ENCODE measurements around the gene SPDYE2. TPM values are rescaled to one million over a fixed set of nuclear protein-coding genes. Genes with fewer than 3 reads are reported as not detected.
"Not testable (repeated sequence)": the region's sequence is repeated elsewhere in the genome, so short reads cannot be mapped to it uniquely, and the experiment has no call there.

Gene SPDYE2
- not detected for total RNA-seq

- POLR2A ChIA-PET, CTCF ChIA-PET: not testable (repeated sequence)
These were observed at the start of gene SPDYE2 for GRCh38 chr7:102550808-102551422. TSS of gene SPDYE2 (plus strand) at chr7:102551226. CDS start at chr7:102553256, 2,030 bp downstream.

GRCh38 chr7:102503141-102503540, 47.9 kb upstream of the SPDYE2 start:
- intact Hi-C loops (cut with micrococcal nuclease); H3K9me3 Mint-ChIP-seq; ATAC-seq; DNase-seq; H3K27me3 Mint-ChIP-seq; H3K27ac Mint-ChIP-seq; POLR2A ChIA-PET; CTCF ChIA-PET; H3K4me1 Mint-ChIP-seq (ENCODE audit: low read depth); H3K4me3 Mint-ChIP-seq; H3K36me3 Mint-ChIP-seq (ENCODE audit: low read depth): not testable (repeated sequence)

More at GRCh38 chr7:102550808-102551422, at the start of gene SPDYE2:
- H3K4me1 Mint-ChIP-seq (ENCODE audit: low read depth); H3K36me3 Mint-ChIP-seq (ENCODE audit: low read depth); DNase-seq; H3K9me3 Mint-ChIP-seq; H3K4me3 Mint-ChIP-seq; intact Hi-C loops (cut with micrococcal nuclease); H3K27me3 Mint-ChIP-seq; H3K27ac Mint-ChIP-seq; ATAC-seq: not testable (repeated sequence)

GRCh38 chr7:102505298-102506185, 45.5 kb upstream of the SPDYE2 start:
- H3K9me3 Mint-ChIP-seq, ATAC-seq, CTCF ChIA-PET: not testable (repeated sequence)

GRCh38 chr7:102507410-102508088, 43.5 kb upstream of the SPDYE2 start:
- H3K4me3 Mint-ChIP-seq; CTCF ChIA-PET; H3K27me3 Mint-ChIP-seq; POLR2A ChIA-PET; H3K36me3 Mint-ChIP-seq (ENCODE audit: low read depth); H3K27ac Mint-ChIP-seq; H3K9me3 Mint-ChIP-seq; intact Hi-C loops (cut with micrococcal nuclease); H3K4me1 Mint-ChIP-seq (ENCODE audit: low read depth); ATAC-seq: not testable (repeated sequence)
- peak; percentile 6 for DNase-seq

More at GRCh38 chr7:102505298-102506185, 45.5 kb upstream of the SPDYE2 start:
- peak; percentile 1 for DNase-seq
- H3K27ac Mint-ChIP-seq; POLR2A ChIA-PET; H3K36me3 Mint-ChIP-seq (ENCODE audit: low read depth); H3K4me3 Mint-ChIP-seq; H3K4me1 Mint-ChIP-seq (ENCODE audit: low read depth); H3K27me3 Mint-ChIP-seq; intact Hi-C loops (cut with micrococcal nuclease): not testable (repeated sequence)

- H3K36me3 Mint-ChIP-seq (ENCODE audit: low read depth); H3K9me3 Mint-ChIP-seq; H3K27ac Mint-ChIP-seq; intact Hi-C loops (cut with micrococcal nuclease); POLR2A ChIA-PET; H3K4me1 Mint-ChIP-seq (ENCODE audit: low read depth); CTCF ChIA-PET; ATAC-seq; H3K4me3 Mint-ChIP-seq; H3K27me3 Mint-ChIP-seq: not testable (repeated sequence)
- DNase-seq = peak; percentile 2
These were observed 40.5 kb upstream of the SPDYE2 start for GRCh38 chr7:102510575-102510974.

GRCh38 chr7:102511860-102512522, 39.0 kb upstream of the SPDYE2 start:
- H3K9me3 Mint-ChIP-seq; H3K27ac Mint-ChIP-seq; H3K36me3 Mint-ChIP-seq (ENCODE audit: low read depth); POLR2A ChIA-PET; intact Hi-C loops (cut with micrococcal nuclease); H3K4me3 Mint-ChIP-seq; H3K27me3 Mint-ChIP-seq; CTCF ChIA-PET; H3K4me1 Mint-ChIP-seq (ENCODE audit: low read depth); DNase-seq: not testable (repeated sequence)
- ATAC-seq = peak; percentile 75

- H3K36me3 Mint-ChIP-seq (ENCODE audit: low read depth); POLR2A ChIA-PET; H3K4me3 Mint-ChIP-seq; H3K9me3 Mint-ChIP-seq; CTCF ChIA-PET; H3K27me3 Mint-ChIP-seq; H3K27ac Mint-ChIP-seq; H3K4me1 Mint-ChIP-seq (ENCODE audit: low read depth); ATAC-seq; intact Hi-C loops (cut with micrococcal nuclease): not testable (repeated sequence)
- DNase-seq = peak; percentile 14
These were observed 38.3 kb upstream of the SPDYE2 start for GRCh38 chr7:102512642-102513221.

- DNase-seq = peak; percentile 24
- POLR2A ChIA-PET = not testable (repeated sequence)
These were observed 35.9 kb upstream of the SPDYE2 start for GRCh38 chr7:102514881-102515721.

GRCh38 chr7:102515889-102516288, 35.1 kb upstream of the SPDYE2 start:
- DNase-seq; ATAC-seq; H3K4me3 Mint-ChIP-seq; H3K27ac Mint-ChIP-seq; H3K9me3 Mint-ChIP-seq; H3K36me3 Mint-ChIP-seq (ENCODE audit: low read depth); CTCF ChIA-PET; POLR2A ChIA-PET; intact Hi-C loops (cut with micrococcal nuclease); H3K4me1 Mint-ChIP-seq (ENCODE audit: low read depth); H3K27me3 Mint-ChIP-seq: not testable (repeated sequence)

More at GRCh38 chr7:102514881-102515721, 35.9 kb upstream of the SPDYE2 start:
- H3K4me3 Mint-ChIP-seq; H3K9me3 Mint-ChIP-seq; H3K27me3 Mint-ChIP-seq; H3K4me1 Mint-ChIP-seq (ENCODE audit: low read depth); CTCF ChIA-PET; H3K36me3 Mint-ChIP-seq (ENCODE audit: low read depth); H3K27ac Mint-ChIP-seq; intact Hi-C loops (cut with micrococcal nuclease): not testable (repeated sequence)
- peak; percentile 6 for ATAC-seq

GRCh38 chr7:102516951-102517350, 34.1 kb upstream of the SPDYE2 start:
- ATAC-seq = peak; percentile 56
- CTCF ChIA-PET = not testable (repeated sequence)

More at GRCh38 chr7:102516951-102517350, 34.1 kb upstream of the SPDYE2 start:
- H3K4me1 Mint-ChIP-seq (ENCODE audit: low read depth); H3K27ac Mint-ChIP-seq; H3K36me3 Mint-ChIP-seq (ENCODE audit: low read depth); POLR2A ChIA-PET; intact Hi-C loops (cut with micrococcal nuclease); H3K4me3 Mint-ChIP-seq; H3K9me3 Mint-ChIP-seq; DNase-seq; H3K27me3 Mint-ChIP-seq: not testable (repeated sequence)

All from activated CD8-positive, alpha-beta T cell treated with anti-CD3 and anti-CD28 coated beads for 36 hours (primary cell).